Measurements from ENCODE around the gene NTM. TPM values are rescaled to one million over a fixed set of nuclear protein-coding genes. Genes with fewer than 3 reads are reported as not detected.

NTM gene
- total RNA-seq, 1 experiment from 2014 or later: 0.73 TPM

DNA sequence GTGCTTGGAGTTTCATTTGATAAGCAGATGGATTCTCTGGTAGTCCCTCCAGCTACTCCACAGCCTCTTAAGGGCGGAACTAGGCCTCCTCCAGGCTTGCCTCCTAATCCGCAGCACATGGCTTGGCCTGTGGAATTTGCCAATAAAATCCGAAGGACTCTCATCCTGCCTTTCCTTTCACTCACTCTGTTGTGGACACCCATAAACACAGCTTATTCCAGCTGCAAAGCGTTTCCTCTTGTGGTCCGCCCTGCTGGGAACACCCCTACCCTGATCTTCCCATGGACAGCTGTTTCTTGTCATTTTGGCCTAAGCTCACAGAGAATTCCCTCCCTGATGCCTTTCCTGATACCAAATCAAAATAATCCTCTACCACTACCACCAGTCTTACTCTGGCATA lies 546.2 kb downstream of the NTM start:
- CTCF ChIA-PET: no interaction called here
- Mint-ChIP-seq H3K4me1 (ENCODE audit: low read depth, unreplicated experiment) (no peaks in the 10 kb centered on the region), H3K9me3 (ENCODE audit: unreplicated experiment) (no peaks in the 10 kb centered on the region), H3K36me3 (ENCODE audit: insufficient read depth, unreplicated experiment) (no peaks in the 10 kb centered on the region), H3K27ac (ENCODE audit: unreplicated experiment) (no peak overlapping the region), H3K4me3 (ENCODE audit: unreplicated experiment) (no peak overlapping the region), H3K27me3 (ENCODE audit: insufficient read depth, unreplicated experiment) (peaks cover 5% of the 10 kb centered on the region)
- no peaks in the 10 kb centered on the region for H3K27me3 ChIP-seq (replicated peaks; ENCODE audit: control insufficient read depth, insufficient read depth, low read length)
- BruUV-seq (replicated peaks): no TSS peak
- intact Hi-C loops (cut with micrococcal nuclease; ENCODE audit: unreplicated experiment): no loop called here
- no peak for DNase-seq
- TF ChIP-seq, protein P1, sequence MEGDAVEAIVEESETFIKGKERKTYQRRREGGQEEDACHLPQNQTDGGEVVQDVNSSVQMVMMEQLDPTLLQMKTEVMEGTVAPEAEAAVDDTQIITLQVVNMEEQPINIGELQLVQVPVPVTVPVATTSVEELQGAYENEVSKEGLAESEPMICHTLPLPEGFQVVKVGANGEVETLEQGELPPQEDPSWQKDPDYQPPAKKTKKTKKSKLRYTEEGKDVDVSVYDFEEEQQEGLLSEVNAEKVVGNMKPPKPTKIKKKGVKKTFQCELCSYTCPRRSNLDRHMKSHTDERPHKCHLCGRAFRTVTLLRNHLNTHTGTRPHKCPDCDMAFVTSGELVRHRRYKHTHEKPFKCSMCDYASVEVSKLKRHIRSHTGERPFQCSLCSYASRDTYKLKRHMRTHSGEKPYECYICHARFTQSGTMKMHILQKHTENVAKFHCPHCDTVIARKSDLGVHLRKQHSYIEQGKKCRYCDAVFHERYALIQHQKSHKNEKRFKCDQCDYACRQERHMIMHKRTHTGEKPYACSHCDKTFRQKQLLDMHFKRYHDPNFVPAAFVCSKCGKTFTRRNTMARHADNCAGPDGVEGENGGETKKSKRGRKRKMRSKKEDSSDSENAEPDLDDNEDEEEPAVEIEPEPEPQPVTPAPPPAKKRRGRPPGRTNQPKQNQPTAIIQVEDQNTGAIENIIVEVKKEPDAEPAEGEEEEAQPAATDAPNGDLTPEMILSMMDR (IDR thresholded peaks at IDR 0.05; ENCODE audit: insufficient read depth in 1 of 2, low read depth in 1 of 2, low read length in 1 of 2, severe bottlenecking in 1 of 2, unreplicated experiment in 1 of 2): no peak
- POLR2A ChIA-PET: no interaction called here
- H3K9me3 ChIP-seq: no peaks in the 10 kb centered on the region
- H3K36me3 ChIP-seq (ENCODE audit: control insufficient read depth, insufficient read depth, low read length): no peaks in the 10 kb centered on the region
- no peaks in the 10 kb centered on the region for H3K4me1 ChIP-seq
- no peak overlapping the region for H3K4me3 ChIP-seq (ENCODE audit: low read depth, low read length)

DNA sequence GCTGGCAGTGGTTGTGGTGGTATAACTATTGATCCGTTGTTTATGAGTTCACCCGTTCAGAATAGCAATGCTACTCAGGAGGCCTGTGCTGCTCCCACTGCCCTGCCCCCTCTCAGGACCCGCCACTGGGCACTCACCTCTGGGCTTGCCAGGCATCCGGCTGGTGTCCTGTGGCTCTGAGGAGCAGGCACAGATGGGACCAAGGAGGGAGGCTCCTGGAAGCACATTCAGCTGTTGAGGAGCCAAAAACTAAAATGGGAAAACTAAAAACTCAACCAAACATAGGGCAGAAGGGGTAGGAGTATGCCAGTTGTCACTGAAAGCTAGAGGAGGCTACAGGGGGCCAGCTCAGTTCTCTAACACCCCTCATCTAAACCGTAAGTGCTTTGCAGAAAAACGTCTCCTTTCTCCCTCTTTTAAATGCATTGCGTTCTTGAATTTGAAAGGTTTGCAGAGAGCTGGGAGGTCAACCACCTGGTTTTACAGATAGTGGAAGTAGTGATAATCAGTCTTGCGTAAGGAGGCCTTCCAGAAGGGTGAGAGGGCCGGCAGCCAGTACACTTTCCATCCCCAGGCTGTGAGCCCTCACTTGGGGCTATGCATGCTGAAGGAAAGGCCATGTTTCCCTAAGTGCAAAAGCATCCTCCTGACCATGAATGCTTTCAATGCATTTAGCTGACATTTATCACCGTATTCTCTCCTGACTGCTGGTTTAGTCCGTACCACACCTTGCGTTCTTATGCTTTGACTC lies 547.4 kb downstream of the NTM start:
- POLR2A ChIA-PET: no interaction called here
- CTCF ChIA-PET: no interaction called here

DNA sequence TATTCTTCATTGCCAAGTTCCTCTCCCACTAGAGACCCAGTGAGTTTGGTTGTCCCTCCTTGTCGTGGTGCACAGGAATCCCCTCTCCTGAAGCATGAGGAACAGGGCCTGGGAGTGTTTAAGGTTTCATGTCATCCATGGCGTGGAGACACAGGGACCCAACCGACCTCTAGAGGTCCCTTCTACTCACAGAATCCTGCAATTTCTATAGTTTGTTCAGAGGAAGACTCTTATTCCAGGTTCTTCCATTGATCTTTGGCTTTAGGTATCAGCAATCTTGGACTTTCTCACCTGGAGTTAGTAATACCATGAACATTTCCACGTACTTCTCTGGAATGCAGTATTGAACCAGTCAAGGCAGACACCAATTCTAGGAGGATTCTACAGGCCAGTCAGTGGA lies 548.2 kb downstream of the NTM start:
- ChIA-PET POLR2A (no interaction called here), CTCF (no interaction called here)
- Mint-ChIP-seq H3K4me3 (ENCODE audit: unreplicated experiment) (no peak overlapping the region), H3K4me1 (ENCODE audit: low read depth, unreplicated experiment) (no peaks in the 10 kb centered on the region), H3K9me3 (ENCODE audit: unreplicated experiment) (no peaks in the 10 kb centered on the region), H3K36me3 (ENCODE audit: insufficient read depth, unreplicated experiment) (no peaks in the 10 kb centered on the region), H3K27ac (ENCODE audit: unreplicated experiment) (no peak overlapping the region), H3K27me3 (ENCODE audit: insufficient read depth, unreplicated experiment) (peaks cover 18% of the 10 kb centered on the region)
- Histone ChIP-seq H3K4me3 (ENCODE audit: low read depth, low read length) (no peak overlapping the region), H3K4me1 (no peaks in the 10 kb centered on the region), H3K36me3 (ENCODE audit: control insufficient read depth, insufficient read depth, low read length) (no peaks in the 10 kb centered on the region), H3K27me3 (replicated peaks; ENCODE audit: control insufficient read depth, insufficient read depth, low read length) (no peaks in the 10 kb centered on the region), H3K9me3 (no peaks in the 10 kb centered on the region)
- no peak for DNase-seq
- intact Hi-C loops (cut with micrococcal nuclease; ENCODE audit: unreplicated experiment): no loop called here
- TF ChIP-seq, protein P1 (IDR thresholded peaks at IDR 0.05; ENCODE audit: insufficient read depth in 1 of 2, low read depth in 1 of 2, low read length in 1 of 2, severe bottlenecking in 1 of 2, unreplicated experiment in 1 of 2): no peak
- BruUV-seq (replicated peaks): no TSS peak

More for the DNA sequence above, 547.4 kb downstream of the NTM start:
- no peaks in the 10 kb centered on the region for H3K36me3 Mint-ChIP-seq (ENCODE audit: insufficient read depth, unreplicated experiment)
- Histone ChIP-seq H3K36me3 (ENCODE audit: control insufficient read depth, insufficient read depth, low read length) (no peaks in the 10 kb centered on the region), H3K4me1 (no peaks in the 10 kb centered on the region), H3K4me3 (ENCODE audit: low read depth, low read length) (no peak overlapping the region), H3K27me3 (replicated peaks; ENCODE audit: control insufficient read depth, insufficient read depth, low read length) (no peaks in the 10 kb centered on the region), H3K9me3 (no peaks in the 10 kb centered on the region)
- intact Hi-C loops (cut with micrococcal nuclease; ENCODE audit: unreplicated experiment): no loop called here
- peaks cover 12% of the 10 kb centered on the region for H3K27me3 Mint-ChIP-seq (ENCODE audit: insufficient read depth, unreplicated experiment)
- no peaks in the 10 kb centered on the region for H3K4me1 Mint-ChIP-seq (ENCODE audit: low read depth, unreplicated experiment)
- BruUV-seq (replicated peaks): no TSS peak
- H3K9me3 Mint-ChIP-seq (ENCODE audit: unreplicated experiment): no peaks in the 10 kb centered on the region
- no peak for DNase-seq
- TF ChIP-seq, protein P1 (IDR thresholded peaks at IDR 0.05; ENCODE audit: insufficient read depth in 1 of 2, low read depth in 1 of 2, low read length in 1 of 2, severe bottlenecking in 1 of 2, unreplicated experiment in 1 of 2): no peak
- no peak overlapping the region for H3K4me3 Mint-ChIP-seq (ENCODE audit: unreplicated experiment)
- no peak overlapping the region for H3K27ac Mint-ChIP-seq (ENCODE audit: unreplicated experiment)

Measured in Caco-2 (cell line).